B cell (primary cell): ENCODE data around the gene CD2. TPM values are rescaled to one million over a fixed set of nuclear protein-coding genes. Genes with fewer than 3 reads are reported as not detected.

ENCODE experiments used
- ATAC-seq: fragments of 200-7000 bp; cut with Tn5 transposase; one replicate; pipeline ENCODE4 v1.10.0; 2021; ENCODE audit warnings: low read depth, mild to moderate bottlenecking, moderate number of reproducible peaks, moderate library complexity
- CTCF ChIA-PET: fragments of 350-600 bp; sonication (Branson Sonifier 250); formaldehyde crosslinking; loops from one replicate; lab custom pipeline; 2021; ENCODE audit warnings: antibody characterized with exemption, inconsistent platforms; lab: Charles Lee
- POLR2A ChIA-PET: fragments of 350-600 bp; sonication (Branson Sonifier 250); formaldehyde crosslinking; loops from one replicate; lab custom pipeline; 2021; ENCODE audit warnings: antibody characterized with exemption; lab: Charles Lee
- DNase-seq: peaks from one replicate; pipeline ENCODE4 v3.0.0; 2013
- H2AFZ ChIP-seq: 2 replicates; pipeline ENCODE4 v1.6.1; 2012; ENCODE audit warnings: mild to moderate bottlenecking, low read depth, low read length; ENCODE audit not compliant: insufficient read depth, poor library complexity, severe bottlenecking
- H3K27ac ChIP-seq, 2 donors: 1 replicate in 1 of 2; 2 replicates in 1 of 2; pipeline ENCODE4 v1.5.1; 2012 to 2013; ENCODE audit warnings: low read length in 2 of 2, mild to moderate bottlenecking in 2 of 2, moderate library complexity in 1 of 2
- H3K27me3 ChIP-seq, 4 experiments: fragments of 200-600 bp in 1 of 4; sonication (generic) in 1 of 4; replicated peaks in 1 of 4; 1 replicate in 2 of 4; 2 replicates in 2 of 4; pipeline versions ENCODE4 v1.6.1 to v1.7.0; 2013 to 2016; ENCODE audit warnings: low read length in 3 of 4, mild to moderate bottlenecking in 2 of 4, mixed read lengths in 1 of 4, moderate library complexity in 1 of 4; ENCODE audit not compliant: insufficient read depth in 4 of 4, control insufficient read depth in 3 of 4; ENCODE audit errors: control extremely low read depth in 1 of 4
- H3K36me3 ChIP-seq, 2 experiments: replicated peaks in 1 of 2; 1 replicate in 1 of 2; 2 replicates in 1 of 2; pipeline versions ENCODE4 v1.6.1 to v1.7.1; 2013; ENCODE audit warnings: low read length in 1 of 2; ENCODE audit not compliant: insufficient read depth in 2 of 2, control insufficient read depth in 1 of 2; ENCODE audit errors: control extremely low read depth in 1 of 2, extremely low read depth in 1 of 2
- H3K4me1 ChIP-seq, 2 donors: fragments of 200-600 bp in 1 of 2; sonication (generic) in 1 of 2; 1 replicate in 1 of 2; 2 replicates in 1 of 2; pipeline versions ENCODE4 v1.5.1 to v1.6.1; 2013 to 2017; ENCODE audit warnings: low read length in 2 of 2; ENCODE audit not compliant: control insufficient read depth in 2 of 2, insufficient read depth in 2 of 2
- H3K4me2 ChIP-seq: replicated peaks from 2 replicates; pipeline ENCODE3; 2012; ENCODE audit warnings: mild to moderate bottlenecking, low read depth, low read length; ENCODE audit not compliant: poor library complexity, severe bottlenecking
- H3K4me3 ChIP-seq, 5 experiments: fragments of 200-600 bp in 1 of 5; sonication (generic) in 1 of 5; 1 replicate in 3 of 5; 2 replicates in 2 of 5; pipeline versions ENCODE4 v1.5.1 to v1.7.0; 2011 to 2016; ENCODE audit warnings: low read length in 4 of 5, mild to moderate bottlenecking in 4 of 5, low read depth in 2 of 5, control low read depth in 1 of 5, moderate library complexity in 1 of 5; ENCODE audit not compliant: insufficient read depth in 1 of 5; ENCODE audit errors: control extremely low read depth in 1 of 5, extremely low read depth in 1 of 5
- H3K79me2 ChIP-seq: fragments of 200-600 bp; sonication (generic); one replicate; pipeline ENCODE4 v1.6.0; 2016; ENCODE audit warnings: low read length; ENCODE audit not compliant: control insufficient read depth, insufficient read depth
- H3K9ac ChIP-seq: fragments of 200-600 bp; sonication (generic); 2 replicates; pipeline ENCODE4 v1.6.1; 2017; ENCODE audit warnings: mild to moderate bottlenecking, low read length, moderate library complexity
- H3K9me3 ChIP-seq, 3 donors: one replicate each; pipeline versions ENCODE4 v1.6.1 to v1.7.1; 2013; ENCODE audit warnings: low read length in 2 of 3; ENCODE audit not compliant: control insufficient read depth in 2 of 3, insufficient read depth in 1 of 3; ENCODE audit errors: control extremely low read depth in 1 of 3
- H4K20me1 ChIP-seq: 2 replicates; pipeline ENCODE4 v1.6.0; 2012; ENCODE audit warnings: mild to moderate bottlenecking, low read length; ENCODE audit not compliant: insufficient read depth, control insufficient read depth, poor library complexity, severe bottlenecking
- H3K27ac Mint-ChIP-seq: one replicate; pipeline ENCODE4 v1.8.0; 2021; ENCODE audit warnings: mixed read lengths
- H3K27me3 Mint-ChIP-seq: one replicate; pipeline ENCODE4 v1.8.0; 2021; ENCODE audit warnings: mixed read lengths
- H3K4me1 Mint-ChIP-seq: one replicate; pipeline ENCODE4 v1.8.0; 2021; ENCODE audit warnings: mixed read lengths
- H3K4me3 Mint-ChIP-seq: one replicate; pipeline ENCODE4 v1.8.0; 2021; ENCODE audit warnings: mixed read lengths
- H3K9me3 Mint-ChIP-seq: one replicate; pipeline ENCODE4 v1.8.0; 2022; ENCODE audit warnings: mixed read lengths; ENCODE audit not compliant: insufficient read depth
- CTCF ChIP-seq: fragments of 200-600 bp; IDR thresholded peaks from one replicate; pipeline ENCODE4 v1.8.0; 2022; ENCODE audit warnings: antibody characterized with exemption, mild to moderate bottlenecking
- EZH2 ChIP-seq: IDR thresholded peaks from 2 replicates; pipeline ENCODE4 v1.6.1; 2012; ENCODE audit warnings: borderline replicate concordance, low read depth, mild to moderate bottlenecking, moderate library complexity, low read length; ENCODE audit not compliant: insufficient read depth, poor library complexity, severe bottlenecking
- WGBS: methylation state at CpG from one replicate; pipeline ENCODE4 v1.1.5; 2013; ENCODE audit warnings: missing lambda C conversion rate; ENCODE audit not compliant: insufficient coverage; 5-methylcytosine and 5-hydroxymethylcytosine counted together
- intact Hi-C: fragments of 100-400 bp; cut with micrococcal nuclease; formaldehyde crosslinking; loops from one replicate; pipeline ENCODE4 v1.10.0; 2022
- polyA plus RNA-seq: library from polyadenylated mRNA; depleted of rRNA; stranded (reverse); fragments of >200 nt; gene quantifications from 2 replicates; pipeline ENCODE4 v1.2.3, GENCODE V29; 2012
- total RNA-seq, 2 donors: library from RNA; stranded (reverse); fragments of 120-200 nt in 1 of 2; gene quantifications; 1 replicate in 1 of 2; 2 replicates in 1 of 2; pipeline versions ENCODE4 v1.2.3 to v1.2.4, GENCODE V29; 2013 to 2022

The CD2 gene
- total and polyA plus RNA-seq, 2 donors (not counting 1 experiment from before 2014, with no cell fraction given) = 0.52 to 0.74 TPM

GRCh38 chr1:116768416-116769103 lies 14.3 kb downstream of the CD2 start:
- Histone ChIP-seq H3K9ac (no peak overlapping the region), H2AFZ (peak overlapping the region; percentile 39), H4K20me1 (no peaks in the 10 kb centered on the region), H3K36me3 (no peaks in the 10 kb centered on the region), H3K4me3 (no peak overlapping the region), H3K4me2 (peak overlapping the region; percentile 40), H3K9me3 (no peaks in the 10 kb centered on the region), H3K27ac (no peak overlapping the region), H3K79me2 (no peaks in the 10 kb centered on the region), H3K27me3 (no peaks in the 10 kb centered on the region), H3K4me1 (peaks cover 14 to 19% of the 10 kb centered on the region in 2 donors)
- DNase-seq = no peak
- no peak for ATAC-seq
- Mint-ChIP-seq H3K9me3 (no peaks in the 10 kb centered on the region), H3K4me3 (no peak overlapping the region), H3K27me3 (peaks cover 2% of the 10 kb centered on the region), H3K4me1 (peaks cover 22% of the 10 kb centered on the region), H3K27ac (no peak overlapping the region)
- ChIA-PET CTCF (no interaction called here), POLR2A (no interaction called here)
- TF ChIP-seq EZH2 = no peak
- no peak for TF ChIP-seq CTCF
- intact Hi-C loops = no loop called here
- 83% methylated on average over 11 of the region's 13 CpGs for WGBS

GRCh38 chr1:116769104-116769452 lies 14.8 kb downstream of the CD2 start:
- Mint-ChIP-seq H3K4me3 (no peak overlapping the region), H3K9me3 (no peaks in the 10 kb centered on the region), H3K4me1 (peaks cover 22% of the 10 kb centered on the region), H3K27ac (no peak overlapping the region), H3K27me3 (peaks cover 4% of the 10 kb centered on the region)
- intact Hi-C loops = no loop called here
- no peak overlapping the region for H3K4me3 ChIP-seq
- H3K4me1 ChIP-seq = peaks cover 14 to 19% of the 10 kb centered on the region in 2 donors
- no peaks in the 10 kb centered on the region for H3K27me3 ChIP-seq
- no peak overlapping the region for H3K27ac ChIP-seq
- no peaks in the 10 kb centered on the region for H4K20me1 ChIP-seq
- ChIA-PET CTCF (interaction anchor here (0.7 kb wide), 1 partner anchor 31 kb away, joined by 3 read pairs; no protein-coding TSS in a partner anchor), POLR2A (no interaction called here)
- H3K9ac ChIP-seq = no peak overlapping the region
- no peak for TF ChIP-seq CTCF
- TF ChIP-seq EZH2 = no peak
- ATAC-seq = no peak
- peak overlapping the region; percentile 40 for H3K4me2 ChIP-seq
- DNase-seq = no peak
- H3K9me3 ChIP-seq = no peaks in the 10 kb centered on the region
- no peaks in the 10 kb centered on the region for H3K79me2 ChIP-seq
- H3K36me3 ChIP-seq = no peaks in the 10 kb centered on the region
- 18% methylated on average over 6 of the region's 6 CpGs for WGBS
- peak overlapping the region; percentile 39 for H2AFZ ChIP-seq
